Epithelial cell of proximal tubule (primary cell): ENCODE results near the gene TADA2A. TPM values are rescaled to one million over a fixed set of nuclear protein-coding genes. Genes with fewer than 3 reads are reported as not detected.
A peak's percentile ranks its signal among the peaks of the same experiment; 100 is the strongest.
"Not testable (repeated sequence)": the region's sequence is repeated elsewhere in the genome, so short reads cannot be mapped to it uniquely, and the experiment has no call there.

Source experiments
- DNase-seq: peaks from one replicate; pipeline ENCODE4 v3.0.0-alpha.2; 2011; ENCODE audit warnings: low read depth
- H3K4me3 ChIP-seq: 2 replicates; pipeline ENCODE4 v1.5.1; 2011; ENCODE audit warnings: low read depth, mild to moderate bottlenecking, low read length
- total RNA-seq: library from RNA; depleted of rRNA; stranded (reverse); fragments of >200 nt; gene quantifications from 2 replicates; pipeline ENCODE4 v1.2.3, GENCODE V29; 2015
- TF ChIP-seq, protein P1 (sequence below): conservative IDR thresholded peaks from 2 replicates; pipeline ENCODE4 v1.5.1; 2012; ENCODE audit warnings: low read depth, mild to moderate bottlenecking, low read length

The TADA2A gene
- total RNA-seq, 1 donor from 2014 or later = 10.4 TPM

DNA sequence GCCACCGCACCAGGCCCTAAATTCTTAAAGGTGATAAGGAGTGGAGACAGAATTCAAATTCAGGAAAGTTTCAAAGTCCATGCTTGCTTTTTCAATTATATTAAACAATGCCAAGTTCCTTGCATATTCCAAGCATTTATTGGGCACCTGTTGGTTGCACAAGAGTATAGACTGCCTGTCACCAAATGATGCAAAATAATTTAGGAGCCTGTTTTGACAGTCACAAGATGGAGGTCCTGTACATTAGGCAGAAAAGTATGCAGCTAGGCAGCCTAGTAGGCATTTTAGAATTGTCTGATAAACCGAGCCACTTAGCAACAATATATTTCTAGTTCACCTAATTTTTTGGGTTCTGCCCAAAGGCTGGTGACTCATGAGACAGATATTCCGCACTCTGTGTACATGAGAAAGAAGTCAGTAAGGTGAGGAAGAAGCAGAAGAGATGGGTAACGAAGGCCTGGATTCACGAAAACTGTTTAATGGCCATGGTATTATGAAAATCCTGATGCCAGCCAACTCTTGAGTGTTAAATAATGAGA lies 7.4 kb upstream of the TADA2A start:
- no peak for DNase-seq
- no peak overlapping the region for H3K4me3 ChIP-seq
- TF ChIP-seq, protein P1, sequence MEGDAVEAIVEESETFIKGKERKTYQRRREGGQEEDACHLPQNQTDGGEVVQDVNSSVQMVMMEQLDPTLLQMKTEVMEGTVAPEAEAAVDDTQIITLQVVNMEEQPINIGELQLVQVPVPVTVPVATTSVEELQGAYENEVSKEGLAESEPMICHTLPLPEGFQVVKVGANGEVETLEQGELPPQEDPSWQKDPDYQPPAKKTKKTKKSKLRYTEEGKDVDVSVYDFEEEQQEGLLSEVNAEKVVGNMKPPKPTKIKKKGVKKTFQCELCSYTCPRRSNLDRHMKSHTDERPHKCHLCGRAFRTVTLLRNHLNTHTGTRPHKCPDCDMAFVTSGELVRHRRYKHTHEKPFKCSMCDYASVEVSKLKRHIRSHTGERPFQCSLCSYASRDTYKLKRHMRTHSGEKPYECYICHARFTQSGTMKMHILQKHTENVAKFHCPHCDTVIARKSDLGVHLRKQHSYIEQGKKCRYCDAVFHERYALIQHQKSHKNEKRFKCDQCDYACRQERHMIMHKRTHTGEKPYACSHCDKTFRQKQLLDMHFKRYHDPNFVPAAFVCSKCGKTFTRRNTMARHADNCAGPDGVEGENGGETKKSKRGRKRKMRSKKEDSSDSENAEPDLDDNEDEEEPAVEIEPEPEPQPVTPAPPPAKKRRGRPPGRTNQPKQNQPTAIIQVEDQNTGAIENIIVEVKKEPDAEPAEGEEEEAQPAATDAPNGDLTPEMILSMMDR = no peak

DNA sequence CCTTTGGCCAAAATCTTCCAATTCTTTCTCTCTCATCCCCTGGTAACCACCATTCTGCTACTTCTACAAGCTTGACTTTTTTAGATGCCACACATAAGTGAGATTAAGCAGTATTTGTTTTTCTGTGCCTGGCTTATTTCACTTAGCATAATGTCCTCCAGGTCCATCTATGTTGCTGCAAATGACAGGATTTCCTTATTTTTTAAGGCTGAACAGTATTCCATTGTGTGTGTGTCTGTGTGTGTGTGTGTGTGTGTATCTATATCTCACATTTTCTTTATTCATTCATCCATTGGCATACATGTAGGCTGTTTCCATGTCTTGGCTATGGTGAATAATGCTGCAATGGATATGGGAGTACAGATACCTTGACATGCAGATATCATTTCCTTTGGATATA lies 6.2 kb upstream of the TADA2A start:
- no peak overlapping the region for H3K4me3 ChIP-seq
- TF ChIP-seq, protein P1 = no peak
- no peak for DNase-seq

DNA sequence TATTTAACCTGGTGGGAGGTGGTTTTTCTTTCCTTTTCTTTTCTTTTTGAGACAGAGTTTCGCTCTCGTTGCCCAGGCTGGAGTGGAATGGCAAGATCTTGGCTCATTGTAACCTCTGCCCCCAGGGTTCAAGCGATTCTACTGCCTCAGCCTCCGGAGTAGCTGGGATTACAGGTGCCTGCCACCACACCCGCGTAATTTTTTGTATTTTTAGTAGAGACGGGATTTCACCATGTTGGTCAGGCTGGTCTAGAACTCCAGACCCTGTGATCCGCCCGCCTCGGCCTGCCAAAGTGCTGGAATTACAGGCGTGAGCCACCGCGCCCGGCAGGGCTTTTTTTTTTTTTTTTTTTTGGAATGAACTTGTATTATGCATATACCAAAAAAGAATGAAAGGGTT lies 1.2 kb upstream of the TADA2A start:
- H3K4me3 ChIP-seq = peak overlapping the region; percentile 90
- not testable (repeated sequence) for DNase-seq

DNA sequence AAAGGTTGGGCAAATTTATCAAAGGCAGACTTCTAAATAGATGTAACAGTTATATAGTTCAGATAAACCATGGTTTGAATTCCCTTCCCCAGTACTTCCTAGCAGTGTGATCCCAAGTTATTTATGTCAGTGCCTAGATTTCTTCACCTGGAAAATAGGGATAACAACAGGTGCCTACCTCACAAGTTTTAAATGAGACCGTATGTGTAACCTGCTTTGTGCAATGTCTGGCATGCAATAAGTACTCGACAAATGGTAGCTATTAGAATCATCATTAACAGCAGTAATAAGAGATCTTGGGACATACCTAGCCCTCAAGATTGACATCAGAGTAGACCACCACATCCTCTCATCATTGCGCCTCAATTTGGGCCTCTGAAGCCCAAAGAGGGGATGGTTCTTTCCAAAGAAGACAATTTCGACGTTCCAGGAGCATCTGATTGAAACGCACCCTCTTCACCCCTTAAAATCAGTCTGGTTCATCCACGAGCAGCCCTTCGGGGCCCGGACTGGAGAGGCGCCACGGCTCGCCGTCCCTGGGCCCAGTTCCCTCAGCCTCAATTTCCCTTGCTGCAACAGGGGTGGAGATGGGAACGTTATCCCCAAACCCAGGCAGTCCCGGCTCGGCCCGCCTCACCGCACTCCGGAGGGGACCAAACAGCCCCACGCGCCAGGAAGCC lies 591 bp upstream of the TADA2A start:
- peak overlapping the region; percentile 90 for H3K4me3 ChIP-seq
- DNase-seq = no peak
- TF ChIP-seq, protein P1 = no peak

DNA sequence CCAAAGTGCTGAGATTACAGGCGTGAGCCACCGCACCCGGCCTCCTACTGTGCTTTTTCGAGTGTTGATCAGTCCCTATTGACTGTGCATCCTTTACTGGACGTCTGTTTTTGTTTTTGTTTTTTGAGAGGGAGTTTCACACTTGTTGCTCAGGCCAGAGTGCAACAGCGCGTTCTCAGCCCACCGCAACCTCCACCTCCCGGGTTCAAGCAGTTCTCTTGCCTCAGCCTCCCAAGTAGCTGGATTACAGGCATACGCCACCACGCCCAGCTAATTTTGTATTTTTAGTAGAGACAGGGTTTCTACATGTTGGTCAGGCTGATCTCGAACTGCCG lies 1.4 kb downstream of the TADA2A start:
- not testable (repeated sequence) for H3K4me3 ChIP-seq, DNase-seq

DNA sequence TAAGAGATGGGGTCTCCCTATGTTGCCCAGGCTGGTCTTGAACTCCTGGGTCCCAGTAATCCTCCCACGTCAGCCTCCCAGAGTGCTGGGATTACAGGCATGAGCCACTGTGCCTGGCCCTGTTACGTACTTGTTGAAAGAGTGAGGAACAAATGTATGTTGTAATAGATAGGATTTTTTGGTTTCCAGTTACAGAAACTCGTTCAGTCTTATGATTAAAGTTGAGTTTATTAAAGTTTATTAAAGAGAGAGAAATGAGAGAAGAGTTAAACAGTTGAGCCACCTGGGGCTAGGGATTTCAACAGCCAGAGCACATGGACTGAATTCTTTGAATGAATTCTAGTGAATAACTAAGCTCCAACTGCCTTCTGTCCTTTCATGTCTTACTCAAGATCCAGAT lies 3.7 kb downstream of the TADA2A start:
- no peak overlapping the region for H3K4me3 ChIP-seq
- no peak for DNase-seq
- TF ChIP-seq, protein P1 = no peak

DNA sequence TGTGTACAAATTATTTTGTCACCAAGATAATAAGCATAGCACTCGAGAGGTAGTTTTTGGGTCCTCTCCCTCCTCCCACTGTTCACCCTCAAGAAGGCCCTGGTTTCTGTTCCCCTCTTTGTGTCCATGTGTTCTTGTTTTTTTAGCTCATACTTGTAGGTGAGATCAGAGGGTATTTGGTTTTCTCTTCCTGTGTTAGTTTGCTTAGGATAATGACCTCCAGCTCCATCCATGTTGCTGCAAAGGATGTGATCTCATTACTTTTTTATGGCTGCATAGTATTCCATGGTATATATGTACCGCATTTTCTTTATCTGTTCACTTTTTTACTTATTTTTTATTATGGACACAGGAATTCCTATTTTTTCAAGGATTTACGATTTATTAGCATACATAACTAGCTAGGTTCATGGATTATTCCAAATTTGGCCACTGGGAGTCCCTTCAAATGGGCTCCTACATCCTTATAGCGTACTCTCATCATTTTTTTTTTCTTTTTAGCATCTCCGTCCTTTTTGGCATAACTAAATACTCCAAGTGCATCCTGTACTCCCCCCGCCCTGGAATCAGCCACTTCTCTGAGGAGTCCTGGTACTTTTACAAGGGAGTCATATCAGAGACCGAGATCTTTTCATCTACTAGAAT lies 7.3 kb downstream of the TADA2A start:
- TF ChIP-seq, protein P1 = peak; percentile 39
- no peak for DNase-seq
- H3K4me3 ChIP-seq = no peak overlapping the region

DNA sequence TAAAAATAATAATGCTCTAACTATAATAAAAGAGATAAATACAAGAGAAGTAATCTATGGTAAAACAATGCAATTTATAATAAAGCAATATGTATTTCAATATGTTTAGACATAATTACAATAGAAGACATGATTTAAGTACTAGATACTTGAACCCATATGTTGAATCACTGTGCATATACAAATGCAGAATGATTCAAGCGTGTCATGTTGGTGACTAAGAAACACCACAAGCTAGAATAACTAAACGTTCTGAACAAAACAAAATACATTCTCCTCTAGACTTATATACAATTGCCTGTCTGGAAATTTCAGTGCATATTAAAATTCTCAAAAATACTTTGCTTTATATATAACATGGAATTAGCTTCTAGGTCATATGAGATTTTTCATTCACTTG lies 11.2 kb downstream of the TADA2A start:
- TF ChIP-seq, protein P1 = no peak
- H3K4me3 ChIP-seq = no peak overlapping the region
- no peak for DNase-seq
